Measurements from ENCODE around the gene GPR4. TPM values are rescaled to one million over a fixed set of nuclear protein-coding genes. Genes with fewer than 3 reads are reported as not detected.

GPR4 gene
- total RNA-seq, 2 experiments from 2014 or later: 0.38 TPM; not detected in 1

- CTCF ChIA-PET (ENCODE audit: unreplicated experiment): interaction anchor here (0.7 kb wide), 1 partner anchor 118 kb away, joined by 3 read pairs; no protein-coding TSS in a partner anchor
These were observed 12.1 kb upstream of the GPR4 start for GRCh38 chr19:45613926-45614725.

GRCh38 chr19:45608948-45609347 is 6.9 kb upstream of the GPR4 start:
- Histone ChIP-seq H3K4me3 (ENCODE audit: low read depth, low read length, poor library complexity, severe bottlenecking) (no peak overlapping the region), H3K4me1 (ENCODE audit: insufficient read depth, low read length, poor library complexity, severe bottlenecking) (peaks cover 4% of the 10 kb centered on the region), H3K4me2 (ENCODE audit: low read length) (no peak overlapping the region), H3K9me3 (ENCODE audit: low read length) (peaks cover 6% of the 10 kb centered on the region; the same call in 1 of the 2 replicates), H3K79me2 (ENCODE audit: insufficient read depth, low read depth, low read length) (no peaks in the 10 kb centered on the region), H3K27ac (ENCODE audit: low read depth, low read length, poor library complexity, severe bottlenecking) (no peak overlapping the region), H3K36me3 (ENCODE audit: insufficient read depth, low read length) (peaks cover 27% of the 10 kb centered on the region), H4K20me1 (ENCODE audit: insufficient read depth, low read length) (no peaks in the 10 kb centered on the region), H3K9me2 (ENCODE audit: insufficient read depth, low read length) (no peaks in the 10 kb centered on the region), H2AFZ (ENCODE audit: low read length) (no peak overlapping the region)
- ChIA-PET CTCF (ENCODE audit: unreplicated experiment) (no interaction called here), POLR2A (no interaction called here)
- no peak for TF ChIP-seq EZH2phosphoT487 (IDR thresholded peaks at IDR 0.05; ENCODE audit: borderline replicate concordance, low read depth, low read length)
- no peak for TF ChIP-seq CTCF (conservative IDR thresholded peaks at IDR 0.05; ENCODE audit: low read length)
- DNase-seq (ENCODE audit: low spot score): no peak
- BruUV-seq (replicated peaks): no TSS peak
- intact Hi-C loops (cut with micrococcal nuclease; ENCODE audit: unreplicated experiment): no loop called here

More at GRCh38 chr19:45613926-45614725, 12.1 kb upstream of the GPR4 start:
- Histone ChIP-seq H3K4me2 (ENCODE audit: low read length) (no peak overlapping the region), H3K79me2 (ENCODE audit: insufficient read depth, low read depth, low read length) (no peaks in the 10 kb centered on the region), H4K20me1 (ENCODE audit: insufficient read depth, low read length) (no peaks in the 10 kb centered on the region), H3K4me3 (ENCODE audit: low read depth, low read length, poor library complexity, severe bottlenecking) (no peak overlapping the region), H3K9me3 (ENCODE audit: low read length) (peaks cover 1% of the 10 kb centered on the region; the same call in 1 of the 2 replicates), H3K4me1 (ENCODE audit: insufficient read depth, low read length, poor library complexity, severe bottlenecking) (peaks cover 10% of the 10 kb centered on the region), H3K9me2 (ENCODE audit: insufficient read depth, low read length) (no peaks in the 10 kb centered on the region), H2AFZ (ENCODE audit: low read length) (no peak overlapping the region), H3K27ac (ENCODE audit: low read depth, low read length, poor library complexity, severe bottlenecking) (no peak overlapping the region), H3K36me3 (ENCODE audit: insufficient read depth, low read length) (peaks cover 36% of the 10 kb centered on the region)
- no peak for DNase-seq (ENCODE audit: low spot score)
- BruUV-seq (replicated peaks): no TSS peak
- TF ChIP-seq CTCF (conservative IDR thresholded peaks at IDR 0.05; ENCODE audit: low read length): no peak
- intact Hi-C loops (cut with micrococcal nuclease; ENCODE audit: unreplicated experiment): no loop called here
- POLR2A ChIA-PET: interaction anchor here (0.5 kb wide), 1 partner anchor 78 kb away, joined by 5 read pairs; no protein-coding TSS in a partner anchor

All from OCI-LY7 (cell line).